Measurements from ENCODE around the gene SIL1. TPM values are rescaled to one million over a fixed set of nuclear protein-coding genes. Genes with fewer than 3 reads are reported as not detected.

The SIL1 gene
- total RNA-seq, 1 donor from 2014 or later = 16.0 TPM

DNA sequence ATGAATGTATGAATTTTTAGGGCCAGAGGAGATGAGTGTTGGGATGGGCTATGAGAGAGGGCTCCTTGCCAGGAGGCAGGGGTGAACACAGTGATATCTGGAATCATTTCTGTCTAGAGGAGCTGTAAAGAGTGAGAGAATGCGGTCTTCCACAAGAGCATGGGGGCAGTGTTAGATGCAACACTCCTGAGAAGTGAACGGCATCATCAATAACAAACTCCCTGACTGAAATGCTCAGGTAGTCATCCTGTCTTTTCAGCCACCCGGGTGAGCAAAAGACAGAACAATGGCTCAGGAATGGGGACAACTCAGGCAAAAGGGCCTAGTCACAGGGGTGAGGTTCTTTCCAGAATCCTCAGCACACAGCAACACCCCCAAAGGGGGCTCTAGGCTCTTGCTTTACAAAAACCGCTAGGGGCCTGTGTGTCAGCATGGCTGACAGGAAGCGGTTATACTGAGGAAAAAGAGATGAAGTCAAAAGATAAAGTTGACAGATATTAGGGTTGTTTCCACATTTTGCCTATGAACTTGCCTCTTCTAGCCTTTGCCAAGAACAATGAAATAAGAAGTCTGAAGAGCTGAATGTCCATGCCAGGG is 218.4 kb downstream of the SIL1 start:
- Mint-ChIP-seq H3K36me3 (ENCODE audit: low read depth) (no peaks in the 10 kb centered on the region), H3K27ac (ENCODE audit: unreplicated experiment) (no peak overlapping the region), H3K27me3 (ENCODE audit: low read depth) (no peaks in the 10 kb centered on the region), H3K9me3 (no peaks in the 10 kb centered on the region), H3K4me1 (peaks cover 10% of the 10 kb centered on the region), H3K4me3 (no peak overlapping the region)
- DNase-seq (ENCODE audit: low read depth, low spot score) = no peak
- TF ChIP-seq, protein P1, sequence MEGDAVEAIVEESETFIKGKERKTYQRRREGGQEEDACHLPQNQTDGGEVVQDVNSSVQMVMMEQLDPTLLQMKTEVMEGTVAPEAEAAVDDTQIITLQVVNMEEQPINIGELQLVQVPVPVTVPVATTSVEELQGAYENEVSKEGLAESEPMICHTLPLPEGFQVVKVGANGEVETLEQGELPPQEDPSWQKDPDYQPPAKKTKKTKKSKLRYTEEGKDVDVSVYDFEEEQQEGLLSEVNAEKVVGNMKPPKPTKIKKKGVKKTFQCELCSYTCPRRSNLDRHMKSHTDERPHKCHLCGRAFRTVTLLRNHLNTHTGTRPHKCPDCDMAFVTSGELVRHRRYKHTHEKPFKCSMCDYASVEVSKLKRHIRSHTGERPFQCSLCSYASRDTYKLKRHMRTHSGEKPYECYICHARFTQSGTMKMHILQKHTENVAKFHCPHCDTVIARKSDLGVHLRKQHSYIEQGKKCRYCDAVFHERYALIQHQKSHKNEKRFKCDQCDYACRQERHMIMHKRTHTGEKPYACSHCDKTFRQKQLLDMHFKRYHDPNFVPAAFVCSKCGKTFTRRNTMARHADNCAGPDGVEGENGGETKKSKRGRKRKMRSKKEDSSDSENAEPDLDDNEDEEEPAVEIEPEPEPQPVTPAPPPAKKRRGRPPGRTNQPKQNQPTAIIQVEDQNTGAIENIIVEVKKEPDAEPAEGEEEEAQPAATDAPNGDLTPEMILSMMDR (conservative IDR thresholded peaks at IDR 0.05) = no peak

DNA sequence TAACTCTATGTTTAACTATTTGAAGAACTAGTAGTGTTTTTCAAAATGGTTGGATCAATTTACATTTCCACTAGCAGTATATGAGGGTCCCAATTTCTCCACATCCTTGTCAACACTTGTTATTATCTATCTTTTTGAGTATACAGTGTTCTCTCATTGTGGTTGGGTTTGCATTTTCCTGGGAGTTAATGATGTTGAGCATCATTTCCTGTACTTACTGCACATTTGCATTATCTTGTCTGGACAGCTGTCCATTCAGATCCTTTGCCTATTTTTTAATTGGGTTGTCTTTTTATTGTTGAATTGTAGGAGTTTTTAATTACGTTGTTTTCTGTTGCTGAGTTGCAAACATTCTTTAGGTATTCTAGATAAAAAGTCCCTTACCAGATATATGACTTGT is 219.6 kb downstream of the SIL1 start:
- H3K27ac Mint-ChIP-seq (ENCODE audit: unreplicated experiment) = no peak overlapping the region
- no peak overlapping the region for H3K4me3 Mint-ChIP-seq
- no peaks in the 10 kb centered on the region for H3K36me3 Mint-ChIP-seq (ENCODE audit: low read depth)
- H3K9me3 Mint-ChIP-seq = no peaks in the 10 kb centered on the region
- H3K27me3 Mint-ChIP-seq (ENCODE audit: low read depth) = no peaks in the 10 kb centered on the region
- peaks cover 22% of the 10 kb centered on the region for H3K4me1 Mint-ChIP-seq
- no peak for DNase-seq (ENCODE audit: low read depth, low spot score)
- TF ChIP-seq, protein P1 (conservative IDR thresholded peaks at IDR 0.05) = no peak

DNA sequence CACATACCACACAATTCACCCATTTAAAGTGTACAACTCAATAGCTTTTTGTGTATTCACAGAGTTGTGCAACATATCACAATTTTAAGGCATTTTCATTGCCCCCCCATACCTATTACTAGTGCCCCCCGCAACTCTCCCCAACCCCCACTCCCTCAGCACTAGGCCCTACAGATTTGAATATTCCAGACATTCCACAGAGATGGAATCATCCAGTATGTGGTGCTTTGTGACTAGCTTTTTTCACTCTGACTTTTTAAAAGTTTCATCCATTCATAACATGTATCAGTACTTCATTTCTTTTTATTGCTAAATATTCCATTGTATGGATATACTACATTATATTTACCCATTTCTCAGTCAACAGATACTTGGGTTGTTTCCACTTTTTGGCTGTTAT is 220.1 kb downstream of the SIL1 start:
- Mint-ChIP-seq H3K27me3 (ENCODE audit: low read depth) (no peaks in the 10 kb centered on the region), H3K4me1 (peaks cover 24% of the 10 kb centered on the region), H3K4me3 (no peak overlapping the region), H3K27ac (ENCODE audit: unreplicated experiment) (no peak overlapping the region), H3K36me3 (ENCODE audit: low read depth) (no peaks in the 10 kb centered on the region), H3K9me3 (no peaks in the 10 kb centered on the region)
- TF ChIP-seq, protein P1 (conservative IDR thresholded peaks at IDR 0.05) = no peak
- no peak for DNase-seq (ENCODE audit: low read depth, low spot score)

DNA sequence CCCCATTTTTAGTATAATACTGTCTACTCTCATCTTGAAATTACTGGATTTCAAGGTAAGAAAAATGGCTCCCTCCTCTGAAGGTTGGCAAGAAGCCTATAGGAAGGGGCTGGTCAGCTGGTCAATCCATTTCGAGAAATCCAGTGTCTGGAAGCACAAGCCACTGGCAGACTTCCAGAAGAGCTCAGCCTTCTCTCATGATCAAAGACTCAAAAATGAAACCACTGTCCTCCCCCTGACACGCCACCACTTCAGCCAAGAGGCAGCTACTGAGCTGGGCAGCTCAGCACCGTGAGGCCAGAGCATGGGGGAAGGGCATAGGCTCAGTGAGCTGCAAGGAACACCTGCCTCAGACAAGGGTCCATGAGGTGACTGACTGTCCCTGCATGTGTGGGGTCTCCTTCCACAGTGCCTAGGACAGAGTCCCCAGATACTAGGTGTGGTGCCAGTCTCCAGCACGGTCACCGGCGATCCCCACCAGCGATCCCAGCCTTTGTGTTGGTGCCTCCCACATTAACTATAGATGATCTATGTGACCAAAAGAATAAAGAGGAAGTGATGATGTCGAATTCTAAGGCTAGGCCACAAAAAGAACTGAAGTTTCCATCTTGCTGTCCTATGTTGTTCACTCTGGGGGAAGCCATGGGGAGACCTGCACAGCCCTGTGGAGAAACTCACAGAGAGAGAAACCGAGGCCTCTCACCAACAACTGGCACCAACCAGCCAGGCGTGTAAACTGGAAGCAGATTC is 222.9 kb downstream of the SIL1 start:
- Mint-ChIP-seq H3K36me3 (ENCODE audit: low read depth) (no peaks in the 10 kb centered on the region), H3K4me1 (peaks cover 27% of the 10 kb centered on the region), H3K27ac (ENCODE audit: unreplicated experiment) (no peak overlapping the region), H3K4me3 (no peak overlapping the region), H3K27me3 (ENCODE audit: low read depth) (no peaks in the 10 kb centered on the region), H3K9me3 (no peaks in the 10 kb centered on the region)
- no peak for DNase-seq (ENCODE audit: low read depth, low spot score)
- TF ChIP-seq, protein P1 (conservative IDR thresholded peaks at IDR 0.05) = no peak

DNA sequence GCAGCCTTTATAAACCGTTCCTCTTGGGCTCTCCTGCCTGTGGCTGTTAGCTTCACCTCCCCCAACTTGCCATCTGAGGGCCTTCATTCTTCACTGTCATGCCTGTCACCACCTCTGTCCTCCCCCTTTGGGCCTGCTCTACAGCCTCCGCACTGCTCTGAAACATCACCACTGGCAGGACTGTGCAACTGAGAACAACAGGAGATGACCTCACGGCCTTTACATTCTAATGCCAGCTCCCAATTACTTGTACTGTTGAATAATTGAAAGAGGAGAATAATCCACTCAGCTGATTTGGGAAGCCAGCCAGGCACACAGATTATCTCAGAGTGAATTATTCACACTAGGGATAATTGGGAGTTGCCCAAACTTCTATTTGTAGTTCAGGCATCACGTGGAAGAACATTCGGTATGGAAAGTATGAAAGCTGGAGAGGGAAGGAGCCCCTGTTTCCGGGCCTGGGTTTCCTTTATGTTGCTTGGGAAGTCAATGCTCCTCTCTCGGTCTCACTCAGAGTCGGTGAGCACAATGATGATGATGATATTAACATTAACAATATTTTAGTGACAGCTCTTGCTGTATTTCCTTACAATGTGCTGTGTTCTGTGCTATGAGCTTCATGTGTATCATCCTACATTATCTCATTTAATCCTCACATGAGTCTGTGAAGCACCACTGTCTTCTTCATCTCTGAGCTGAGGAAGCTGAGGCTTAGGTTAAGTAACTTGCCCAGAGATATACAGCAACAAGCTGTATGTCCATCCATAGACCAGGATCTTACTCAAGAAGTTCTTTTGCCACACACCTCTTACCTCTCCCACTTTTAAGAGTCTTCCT is 223.7 kb downstream of the SIL1 start:
- DNase-seq (ENCODE audit: low read depth, low spot score) = no peak
- peaks cover 30% of the 10 kb centered on the region for H3K4me1 Mint-ChIP-seq
- no peak overlapping the region for H3K4me3 Mint-ChIP-seq
- no peaks in the 10 kb centered on the region for H3K36me3 Mint-ChIP-seq (ENCODE audit: low read depth)
- H3K27me3 Mint-ChIP-seq (ENCODE audit: low read depth) = peaks cover under 1% of the 10 kb centered on the region
- TF ChIP-seq, protein P1 (conservative IDR thresholded peaks at IDR 0.05) = no peak
- H3K27ac Mint-ChIP-seq (ENCODE audit: unreplicated experiment) = no peak overlapping the region
- H3K9me3 Mint-ChIP-seq = no peaks in the 10 kb centered on the region

Measured in neural crest cell (in vitro differentiated cells).